BE2C (cell line): ENCODE data around the gene CALHM5.

Experiments
- DNase-seq: peaks from one replicate; pipeline ENCODE4 v3.0.0-alpha.2; 2020
- H3K27me3 ChIP-seq: fragments of 250-450 bp; sonication (Bioruptor Pico); 2 replicates; pipeline ENCODE4 v1.5.1; 2020; ENCODE audit warnings: mild to moderate bottlenecking
- H3K36me3 ChIP-seq: fragments of 250-450 bp; sonication (Bioruptor Pico); 2 replicates; pipeline ENCODE4 v1.5.1; 2020; ENCODE audit warnings: mild to moderate bottlenecking
- H3K4me1 ChIP-seq: fragments of 250-450 bp; sonication (Bioruptor Pico); 2 replicates; pipeline ENCODE4 v1.5.1; 2020
- H3K4me3 ChIP-seq: 2 replicates; pipeline ENCODE4 v1.5.1; 2011; ENCODE audit warnings: low read depth, low read length
- H3K9me3 ChIP-seq: fragments of 250-450 bp; sonication (Bioruptor Pico); 2 replicates; pipeline ENCODE4 v1.5.1; 2020
- TF ChIP-seq, protein P1 (sequence below): IDR thresholded peaks from 2 replicates; pipeline ENCODE4 v1.5.1; 2012; ENCODE audit warnings: mild to moderate bottlenecking, low read depth, low read length

Gene CALHM5

DNA sequence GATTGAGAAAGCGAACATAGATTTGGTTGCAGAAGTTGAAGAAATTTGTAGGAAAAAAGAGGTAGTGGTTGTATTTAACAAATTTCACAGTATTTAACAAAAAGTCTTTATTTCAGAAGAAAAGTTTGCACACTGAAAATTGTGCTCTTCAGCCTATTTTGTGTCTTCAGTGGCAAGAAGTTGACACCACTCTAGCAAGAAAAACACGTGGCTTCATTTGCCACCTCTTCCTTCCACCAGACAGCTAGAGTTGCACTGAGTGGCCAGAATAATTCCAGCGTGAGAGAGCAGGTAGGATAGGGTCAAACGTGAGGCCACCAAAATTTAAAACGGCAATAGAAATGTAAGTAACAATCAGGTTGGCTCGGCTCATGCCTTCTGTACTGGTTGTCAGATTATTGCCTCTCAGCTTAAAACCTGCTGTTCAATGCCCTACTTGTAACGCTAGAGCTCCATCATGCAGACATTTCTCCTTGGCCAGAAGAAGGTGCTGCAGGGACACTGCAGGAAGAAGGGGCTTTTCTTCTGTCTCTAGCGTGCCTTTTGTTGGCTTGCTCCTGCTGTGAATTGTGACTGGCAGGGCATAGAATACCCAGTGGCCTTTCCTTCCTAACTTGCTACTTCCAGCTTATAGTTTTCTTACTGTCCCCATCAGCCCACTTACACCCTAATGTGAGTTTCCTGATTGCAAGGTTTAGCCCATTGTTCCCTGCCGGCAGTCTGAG lies 22.0 kb downstream of the CALHM5 start:
- TF ChIP-seq, protein P1, sequence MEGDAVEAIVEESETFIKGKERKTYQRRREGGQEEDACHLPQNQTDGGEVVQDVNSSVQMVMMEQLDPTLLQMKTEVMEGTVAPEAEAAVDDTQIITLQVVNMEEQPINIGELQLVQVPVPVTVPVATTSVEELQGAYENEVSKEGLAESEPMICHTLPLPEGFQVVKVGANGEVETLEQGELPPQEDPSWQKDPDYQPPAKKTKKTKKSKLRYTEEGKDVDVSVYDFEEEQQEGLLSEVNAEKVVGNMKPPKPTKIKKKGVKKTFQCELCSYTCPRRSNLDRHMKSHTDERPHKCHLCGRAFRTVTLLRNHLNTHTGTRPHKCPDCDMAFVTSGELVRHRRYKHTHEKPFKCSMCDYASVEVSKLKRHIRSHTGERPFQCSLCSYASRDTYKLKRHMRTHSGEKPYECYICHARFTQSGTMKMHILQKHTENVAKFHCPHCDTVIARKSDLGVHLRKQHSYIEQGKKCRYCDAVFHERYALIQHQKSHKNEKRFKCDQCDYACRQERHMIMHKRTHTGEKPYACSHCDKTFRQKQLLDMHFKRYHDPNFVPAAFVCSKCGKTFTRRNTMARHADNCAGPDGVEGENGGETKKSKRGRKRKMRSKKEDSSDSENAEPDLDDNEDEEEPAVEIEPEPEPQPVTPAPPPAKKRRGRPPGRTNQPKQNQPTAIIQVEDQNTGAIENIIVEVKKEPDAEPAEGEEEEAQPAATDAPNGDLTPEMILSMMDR, result no peak
- Histone ChIP-seq H3K4me3 (no peak overlapping the region), H3K4me1 (no peaks in the 10 kb centered on the region), H3K36me3 (no peaks in the 10 kb centered on the region), H3K27me3 (0 out of 2 replicates have a peak, but pooled peaks cover 4% of the 10 kb centered on the region), H3K9me3 (no peaks in the 10 kb centered on the region)
- DNase-seq, result no peak

DNA sequence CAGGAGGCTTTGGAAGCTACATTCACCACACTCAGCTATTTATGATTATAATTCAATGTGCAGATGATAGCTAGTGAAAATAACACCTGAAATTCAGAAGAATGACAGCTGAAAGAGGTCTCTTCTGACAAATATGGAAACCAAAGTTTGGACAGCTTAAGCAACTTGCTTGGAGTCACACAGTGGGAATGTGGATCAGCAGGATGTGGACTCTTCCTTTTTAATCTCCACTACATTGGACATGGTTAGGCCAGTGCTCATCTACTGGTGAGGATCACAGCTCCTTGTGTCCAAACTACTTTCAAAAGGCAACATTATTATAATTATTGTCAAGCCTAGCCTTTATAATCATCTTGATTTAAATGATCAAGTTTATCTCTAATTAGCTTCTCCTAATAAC lies 23.7 kb downstream of the CALHM5 start:
- no peak for DNase-seq
- H3K9me3 ChIP-seq, result no peaks in the 10 kb centered on the region
- no peaks in the 10 kb centered on the region for H3K36me3 ChIP-seq
- H3K4me3 ChIP-seq, result no peak overlapping the region
- no peaks in the 10 kb centered on the region for H3K4me1 ChIP-seq
- TF ChIP-seq, protein P1, result no peak
- H3K27me3 ChIP-seq, result 0 out of 2 replicates have a peak, but pooled peaks cover 4% of the 10 kb centered on the region

DNA sequence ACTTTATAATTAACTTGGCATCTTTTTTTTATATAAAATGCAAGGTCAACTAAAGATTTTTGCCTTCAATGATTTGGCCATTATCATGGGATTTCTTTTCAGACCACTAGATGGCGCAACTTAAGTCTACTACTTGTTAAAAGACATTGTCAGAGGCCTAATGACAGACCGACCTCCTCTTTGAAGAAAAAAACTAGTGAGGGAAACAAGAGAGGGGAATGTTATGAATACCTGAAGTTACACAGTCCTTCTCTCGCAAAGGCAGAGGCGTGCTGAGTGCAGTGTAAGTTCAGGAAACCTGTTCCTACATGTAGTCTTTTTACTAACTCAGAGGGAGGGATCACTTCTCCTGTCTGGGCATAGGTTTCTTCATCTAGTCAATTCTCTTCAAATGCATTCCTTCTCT lies 24.8 kb downstream of the CALHM5 start:
- Histone ChIP-seq H3K27me3 (peaks cover 8% of the 10 kb centered on the region; the same call in 1 of the 2 replicates), H3K36me3 (no peaks in the 10 kb centered on the region)
- TF ChIP-seq, protein P1, result peak; percentile 76

DNA sequence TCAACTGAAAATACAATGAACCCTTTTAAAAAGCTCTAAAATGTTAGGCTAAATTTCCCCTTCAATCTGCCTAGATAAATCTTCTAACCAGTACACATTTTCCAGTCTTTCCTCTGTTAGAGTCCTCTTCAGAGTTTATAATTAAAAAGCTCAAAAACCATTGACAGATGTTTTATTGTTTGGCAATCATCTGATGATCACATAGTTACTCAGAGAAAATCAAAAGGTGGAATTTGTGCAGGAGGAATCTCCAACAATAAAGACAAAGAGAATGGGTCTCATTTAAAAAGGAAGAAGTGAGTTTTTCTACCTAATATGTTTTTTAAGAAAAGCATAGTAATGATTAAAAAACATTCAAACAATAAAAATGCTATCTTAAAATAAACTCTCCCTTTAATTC lies 31.0 kb downstream of the CALHM5 start:
- no peaks in the 10 kb centered on the region for H3K9me3 ChIP-seq
- no peak overlapping the region for H3K4me3 ChIP-seq
- TF ChIP-seq, protein P1, result no peak
- no peak for DNase-seq
- no peaks in the 10 kb centered on the region for H3K36me3 ChIP-seq
- H3K4me1 ChIP-seq, result no peaks in the 10 kb centered on the region
- H3K27me3 ChIP-seq, result peaks cover 8% of the 10 kb centered on the region

More for the DNA sequence above, 24.8 kb downstream of the CALHM5 start:
- Histone ChIP-seq H3K9me3 (no peaks in the 10 kb centered on the region), H3K4me3 (no peak overlapping the region), H3K4me1 (no peaks in the 10 kb centered on the region)
- DNase-seq, result peak; percentile 31

DNA sequence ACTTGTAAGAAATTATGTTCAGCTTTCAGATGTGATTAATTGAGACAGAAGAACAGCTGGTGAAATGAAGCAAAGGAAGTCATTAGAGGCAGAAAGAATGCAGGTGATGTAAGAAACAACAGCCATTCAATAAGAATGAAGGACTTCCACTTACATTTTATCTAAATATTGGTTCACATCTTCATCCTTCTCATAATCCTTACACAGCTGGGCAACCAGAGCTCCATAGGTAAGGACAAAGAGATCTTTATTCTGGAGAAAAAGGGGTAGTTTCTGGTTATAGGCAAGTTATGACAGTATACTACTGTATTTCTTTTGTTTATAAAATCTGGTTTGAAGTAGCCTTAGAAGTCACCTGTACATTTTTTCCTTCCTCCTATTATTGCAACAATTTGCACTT lies 31.7 kb downstream of the CALHM5 start:
- Histone ChIP-seq H3K4me3 (no peak overlapping the region), H3K27me3 (peaks cover 8% of the 10 kb centered on the region), H3K4me1 (no peaks in the 10 kb centered on the region), H3K36me3 (no peaks in the 10 kb centered on the region), H3K9me3 (no peaks in the 10 kb centered on the region)
- TF ChIP-seq, protein P1, result no peak
- DNase-seq, result no peak

DNA sequence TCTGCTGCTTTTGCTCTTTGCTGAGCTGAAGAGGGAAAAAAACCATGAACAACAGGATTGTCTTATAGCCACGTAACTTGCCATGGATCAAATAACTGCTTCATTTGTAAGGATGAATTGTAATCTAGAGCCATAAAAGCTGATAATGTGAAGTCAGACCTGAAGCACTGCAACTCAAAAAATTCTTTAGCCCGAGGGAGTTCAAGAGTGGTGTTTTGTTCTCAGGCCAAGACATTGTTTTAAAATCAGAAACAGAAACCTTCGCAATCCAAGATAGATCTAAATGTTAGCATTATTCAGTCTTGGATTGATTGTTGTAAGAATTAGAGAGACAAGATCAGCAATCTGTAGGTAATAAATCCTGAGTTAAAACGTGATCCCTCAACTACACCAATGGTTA lies 34.2 kb downstream of the CALHM5 start, which contains the start of gene TRAPPC3L:
Gene TRAPPC3L (minus strand): TSS at position 34 of the 400 bp plus-strand sequence. CDS start 170 bp downstream, outside the sequence.
- DNase-seq, result no peak
- Histone ChIP-seq H3K9me3 (no peaks in the 10 kb centered on the region), H3K4me1 (no peaks in the 10 kb centered on the region), H3K4me3 (no peak within 1 kb of the TSS), H3K27me3 (peaks cover 7% of the 10 kb centered on the region), H3K36me3 (no peaks in the 10 kb centered on the region)
- TF ChIP-seq, protein P1, result no peak
